Liver (tissue), 9 donors: Measurements from ENCODE around the gene RASAL2. TPM values are rescaled to one million over a fixed set of nuclear protein-coding genes. Genes with fewer than 3 reads are reported as not detected.
"Not testable (repeated sequence)": the region's sequence is repeated elsewhere in the genome, so short reads cannot be mapped to it uniquely, and the experiment has no call there.

Experiments used
- DNase-seq: peaks from one replicate; pipeline ENCODE4 v3.0.0-alpha.2; 2017; ENCODE audit warnings: low spot score
- H3K27ac ChIP-seq, 2 donors: one replicate each; pipeline ENCODE4 v1.7.0; 2013; ENCODE audit warnings: inconsistent platforms in 2 of 2, low read length in 2 of 2, control low read depth in 1 of 2, low read depth in 1 of 2, mild to moderate bottlenecking in 1 of 2
- H3K27me3 ChIP-seq, 4 donors: one replicate each; pipeline versions ENCODE4 v1.6.1 to v1.7.0; 2013; ENCODE audit warnings: low read length in 3 of 4, inconsistent platforms in 1 of 4, mild to moderate bottlenecking in 1 of 4, moderate library complexity in 1 of 4; ENCODE audit not compliant: control insufficient read depth in 4 of 4, insufficient read depth in 4 of 4
- H3K36me3 ChIP-seq, 4 donors: one replicate each; pipeline versions ENCODE4 v1.6.1 to v1.7.0; 2013; ENCODE audit warnings: low read length in 3 of 4, mild to moderate bottlenecking in 3 of 4, low read depth in 1 of 4, moderate library complexity in 1 of 4; ENCODE audit not compliant: control insufficient read depth in 4 of 4, insufficient read depth in 3 of 4
- H3K4me1 ChIP-seq, 4 donors: one replicate each; pipeline versions ENCODE4 v1.6.1 to v1.7.0; 2013; ENCODE audit warnings: low read length in 3 of 4, mild to moderate bottlenecking in 3 of 4, moderate library complexity in 1 of 4; ENCODE audit not compliant: control insufficient read depth in 4 of 4, insufficient read depth in 4 of 4
- H3K4me3 ChIP-seq, 3 donors: one replicate each; pipeline versions ENCODE4 v1.6.1 to v1.7.0; 2013; ENCODE audit warnings: low read length in 3 of 3, control low read depth in 1 of 3, low read depth in 1 of 3, mild to moderate bottlenecking in 1 of 3
- H3K9ac ChIP-seq, 2 donors: one replicate each; pipeline ENCODE4 v1.7.0; 2013; ENCODE audit warnings: low read length in 2 of 2, mild to moderate bottlenecking in 2 of 2, moderate library complexity in 2 of 2, control low read depth in 1 of 2, low read depth in 1 of 2
- H3K9me3 ChIP-seq, 4 donors: one replicate each; pipeline versions ENCODE4 v1.6.1 to v1.7.0; 2013; ENCODE audit warnings: low read length in 3 of 4; ENCODE audit not compliant: control insufficient read depth in 4 of 4
- EGR1 ChIP-seq, 2 donors: IDR thresholded peaks; 2 replicates each; pipeline ENCODE4 v1.6.1; 2016 to 2018; ENCODE audit warnings: antibody characterized with exemption in 2 of 2, low read depth in 2 of 2
- FOXA1 ChIP-seq: IDR thresholded peaks from 2 replicates; pipeline ENCODE4 v1.6.1; 2016; ENCODE audit warnings: antibody characterized with exemption
- FOXA2 ChIP-seq: IDR thresholded peaks from 2 replicates; pipeline ENCODE4 v1.6.1; 2016; ENCODE audit warnings: antibody characterized with exemption
- GABPA ChIP-seq, 2 donors: IDR thresholded peaks in 1 of 2; conservative IDR thresholded peaks in 1 of 2; 2 replicates each; pipeline ENCODE4 v1.6.1; 2016; ENCODE audit warnings: antibody characterized with exemption in 2 of 2, mild to moderate bottlenecking in 1 of 2, moderate library complexity in 1 of 2
- HNF4A ChIP-seq, 2 donors: conservative IDR thresholded peaks; 2 replicates each; pipeline ENCODE4 v1.6.1; 2016; ENCODE audit warnings: antibody characterized with exemption in 2 of 2, mild to moderate bottlenecking in 2 of 2
- HNF4G ChIP-seq: IDR thresholded peaks from 2 replicates; pipeline ENCODE4 v1.6.1; 2016; ENCODE audit warnings: antibody characterized with exemption
- JUND ChIP-seq, 2 donors: IDR thresholded peaks; 2 replicates each; pipeline ENCODE4 v1.6.1; 2016; ENCODE audit warnings: antibody characterized with exemption in 2 of 2
- RAD21 ChIP-seq, 2 donors: IDR thresholded peaks; 2 replicates each; pipeline ENCODE4 v1.6.1; 2016; ENCODE audit warnings: antibody characterized with exemption in 2 of 2, mild to moderate bottlenecking in 2 of 2
- RXRA ChIP-seq, 2 donors: IDR thresholded peaks; 2 replicates each; pipeline ENCODE4 v1.6.1; 2017 to 2018; ENCODE audit warnings: antibody characterized with exemption in 2 of 2, mild to moderate bottlenecking in 1 of 2
- WGBS: extraction: QIAGEN DNeasy Blood & Tissue Kit; methylation state at CpG from one replicate; pipeline ENCODE4 v1.1.7; 2013; 5-methylcytosine and 5-hydroxymethylcytosine counted together
- polyA plus RNA-seq, 2 donors: library from polyadenylated mRNA; stranded (reverse) in 1 of 2; unstranded in 1 of 2; fragments of 200-250 nt in 1 of 2; fragments of >200 nt in 1 of 2; fragmentation: Nextera tagmentation in 1 of 2; extraction: Ambion mirVana in 1 of 2; gene quantifications; one replicate each; pipeline versions ENCODE4 v1.2.1 to v1.2.3, GENCODE V29; 2013 to 2015
- total RNA-seq, 2 donors: library from RNA; depleted of rRNA; stranded (reverse); fragments of >200 nt; gene quantifications; one replicate each; pipeline ENCODE4 v1.2.3, GENCODE V29; 2014
- TF ChIP-seq, protein P1 (sequence below): IDR thresholded peaks from 2 replicates; pipeline ENCODE4 v1.6.1; 2016; ENCODE audit warnings: antibody characterized with exemption
- TF ChIP-seq, protein P2 (sequence below): IDR thresholded peaks from 2 replicates; pipeline ENCODE4 v1.6.1; 2016; ENCODE audit warnings: antibody characterized with exemption
- TF ChIP-seq, protein P3 (sequence below): IDR thresholded peaks from 2 replicates; pipeline ENCODE4 v1.6.1; 2016; ENCODE audit warnings: antibody characterized with exemption, mild to moderate bottlenecking
- donor health status: healthy.
- donor health status: healthy.
- donor health status: healthy.
- donor health status: healthy.
- donor health status: healthy.

Gene RASAL2
- total and polyA plus RNA-seq, 4 donors = 1.8 to 8.1 (median 4.1) TPM

DNA sequence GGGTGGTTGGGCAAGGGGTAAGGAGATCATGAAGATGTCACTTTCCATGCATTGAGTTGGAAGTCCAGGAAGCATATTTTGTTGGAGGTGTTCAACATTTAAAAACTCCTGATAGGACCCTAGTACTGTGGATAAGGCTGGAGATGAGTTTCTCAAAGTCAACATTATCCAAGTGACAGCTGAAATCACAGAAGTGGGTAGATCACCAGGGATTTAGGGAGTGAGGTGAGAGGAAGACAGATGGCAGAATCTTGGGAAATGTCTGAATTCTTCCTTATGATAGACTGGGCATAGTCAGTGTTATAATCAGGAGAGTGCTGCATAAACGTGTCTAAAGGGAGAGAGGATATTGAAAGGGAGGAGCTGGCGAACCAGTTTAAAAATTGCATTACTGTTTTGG, 5.3 kb upstream of the RASAL2 start:
- H3K36me3 ChIP-seq = no peaks in the 10 kb centered on the region
- no peak overlapping the region for H3K4me3 ChIP-seq
- H3K27me3 ChIP-seq = no peaks in the 10 kb centered on the region
- H3K27ac ChIP-seq = no peak overlapping the region
- TF ChIP-seq FOXA1 (no peak), RAD21 (IDR thresholded peaks at IDR 0.05) (no peak), HNF4G (no peak), RXRA (IDR thresholded peaks at IDR 0.05) (no peak), HNF4A (conservative IDR thresholded peaks at IDR 0.05) (no peak), GABPA (IDR thresholded peaks at IDR 0.05 in 1 of 2, conservative IDR thresholded peaks at IDR 0.05 in 1 of 2) (no peak)
- TF ChIP-seq, protein P1, sequence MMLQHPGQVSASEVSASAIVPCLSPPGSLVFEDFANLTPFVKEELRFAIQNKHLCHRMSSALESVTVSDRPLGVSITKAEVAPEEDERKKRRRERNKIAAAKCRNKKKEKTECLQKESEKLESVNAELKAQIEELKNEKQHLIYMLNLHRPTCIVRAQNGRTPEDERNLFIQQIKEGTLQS = no peak
- TF ChIP-seq, protein P2, sequence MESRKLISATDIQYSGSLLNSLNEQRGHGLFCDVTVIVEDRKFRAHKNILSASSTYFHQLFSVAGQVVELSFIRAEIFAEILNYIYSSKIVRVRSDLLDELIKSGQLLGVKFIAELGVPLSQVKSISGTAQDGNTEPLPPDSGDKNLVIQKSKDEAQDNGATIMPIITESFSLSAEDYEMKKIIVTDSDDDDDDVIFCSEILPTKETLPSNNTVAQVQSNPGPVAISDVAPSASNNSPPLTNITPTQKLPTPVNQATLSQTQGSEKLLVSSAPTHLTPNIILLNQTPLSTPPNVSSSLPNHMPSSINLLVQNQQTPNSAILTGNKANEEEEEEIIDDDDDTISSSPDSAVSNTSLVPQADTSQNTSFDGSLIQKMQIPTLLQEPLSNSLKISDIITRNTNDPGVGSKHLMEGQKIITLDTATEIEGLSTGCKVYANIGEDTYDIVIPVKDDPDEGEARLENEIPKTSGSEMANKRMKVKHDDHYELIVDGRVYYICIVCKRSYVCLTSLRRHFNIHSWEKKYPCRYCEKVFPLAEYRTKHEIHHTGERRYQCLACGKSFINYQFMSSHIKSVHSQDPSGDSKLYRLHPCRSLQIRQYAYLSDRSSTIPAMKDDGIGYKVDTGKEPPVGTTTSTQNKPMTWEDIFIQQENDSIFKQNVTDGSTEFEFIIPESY = no peak
- TF ChIP-seq, protein P3, sequence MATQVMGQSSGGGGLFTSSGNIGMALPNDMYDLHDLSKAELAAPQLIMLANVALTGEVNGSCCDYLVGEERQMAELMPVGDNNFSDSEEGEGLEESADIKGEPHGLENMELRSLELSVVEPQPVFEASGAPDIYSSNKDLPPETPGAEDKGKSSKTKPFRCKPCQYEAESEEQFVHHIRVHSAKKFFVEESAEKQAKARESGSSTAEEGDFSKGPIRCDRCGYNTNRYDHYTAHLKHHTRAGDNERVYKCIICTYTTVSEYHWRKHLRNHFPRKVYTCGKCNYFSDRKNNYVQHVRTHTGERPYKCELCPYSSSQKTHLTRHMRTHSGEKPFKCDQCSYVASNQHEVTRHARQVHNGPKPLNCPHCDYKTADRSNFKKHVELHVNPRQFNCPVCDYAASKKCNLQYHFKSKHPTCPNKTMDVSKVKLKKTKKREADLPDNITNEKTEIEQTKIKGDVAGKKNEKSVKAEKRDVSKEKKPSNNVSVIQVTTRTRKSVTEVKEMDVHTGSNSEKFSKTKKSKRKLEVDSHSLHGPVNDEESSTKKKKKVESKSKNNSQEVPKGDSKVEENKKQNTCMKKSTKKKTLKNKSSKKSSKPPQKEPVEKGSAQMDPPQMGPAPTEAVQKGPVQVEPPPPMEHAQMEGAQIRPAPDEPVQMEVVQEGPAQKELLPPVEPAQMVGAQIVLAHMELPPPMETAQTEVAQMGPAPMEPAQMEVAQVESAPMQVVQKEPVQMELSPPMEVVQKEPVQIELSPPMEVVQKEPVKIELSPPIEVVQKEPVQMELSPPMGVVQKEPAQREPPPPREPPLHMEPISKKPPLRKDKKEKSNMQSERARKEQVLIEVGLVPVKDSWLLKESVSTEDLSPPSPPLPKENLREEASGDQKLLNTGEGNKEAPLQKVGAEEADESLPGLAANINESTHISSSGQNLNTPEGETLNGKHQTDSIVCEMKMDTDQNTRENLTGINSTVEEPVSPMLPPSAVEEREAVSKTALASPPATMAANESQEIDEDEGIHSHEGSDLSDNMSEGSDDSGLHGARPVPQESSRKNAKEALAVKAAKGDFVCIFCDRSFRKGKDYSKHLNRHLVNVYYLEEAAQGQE = no peak
- H3K4me1 ChIP-seq = peaks cover 0 to 8% (median 2%) of the 10 kb centered on the region in 4 donors
- H3K9ac ChIP-seq = no peak overlapping the region
- no peaks in the 10 kb centered on the region for H3K9me3 ChIP-seq
- no peak for DNase-seq
- 85% methylated on average over 2 of the region's 2 CpGs for WGBS

DNA sequence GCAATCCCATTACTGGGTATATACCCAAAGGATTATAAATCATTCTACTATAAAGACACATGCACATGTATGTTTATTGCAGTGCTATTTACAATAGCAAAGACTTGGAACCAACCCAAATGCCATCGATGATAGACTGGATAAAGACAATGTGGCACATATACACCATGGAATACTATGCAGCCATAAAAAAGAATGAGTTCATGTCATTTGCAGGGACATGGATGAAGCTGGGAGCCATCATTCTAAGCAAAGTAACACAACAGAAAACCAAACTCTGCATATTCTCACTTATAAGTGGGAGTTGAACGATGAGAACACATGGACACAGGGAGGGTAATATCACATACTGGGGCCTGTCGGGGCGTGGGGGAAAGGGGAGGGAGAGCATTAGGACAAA, 2.5 kb upstream of the RASAL2 start:
- H3K27me3 ChIP-seq, H3K9me3 ChIP-seq, H3K27ac ChIP-seq, H3K36me3 ChIP-seq, H3K9ac ChIP-seq, H3K4me3 ChIP-seq, DNase-seq: not testable (repeated sequence)
- H3K4me1 ChIP-seq = peaks cover 2 to 19% (median 14%) of the 10 kb centered on the region in 4 donors
- 95% methylated on average over 4 of the region's 4 CpGs for whole genome bisulfite sequencing

DNA sequence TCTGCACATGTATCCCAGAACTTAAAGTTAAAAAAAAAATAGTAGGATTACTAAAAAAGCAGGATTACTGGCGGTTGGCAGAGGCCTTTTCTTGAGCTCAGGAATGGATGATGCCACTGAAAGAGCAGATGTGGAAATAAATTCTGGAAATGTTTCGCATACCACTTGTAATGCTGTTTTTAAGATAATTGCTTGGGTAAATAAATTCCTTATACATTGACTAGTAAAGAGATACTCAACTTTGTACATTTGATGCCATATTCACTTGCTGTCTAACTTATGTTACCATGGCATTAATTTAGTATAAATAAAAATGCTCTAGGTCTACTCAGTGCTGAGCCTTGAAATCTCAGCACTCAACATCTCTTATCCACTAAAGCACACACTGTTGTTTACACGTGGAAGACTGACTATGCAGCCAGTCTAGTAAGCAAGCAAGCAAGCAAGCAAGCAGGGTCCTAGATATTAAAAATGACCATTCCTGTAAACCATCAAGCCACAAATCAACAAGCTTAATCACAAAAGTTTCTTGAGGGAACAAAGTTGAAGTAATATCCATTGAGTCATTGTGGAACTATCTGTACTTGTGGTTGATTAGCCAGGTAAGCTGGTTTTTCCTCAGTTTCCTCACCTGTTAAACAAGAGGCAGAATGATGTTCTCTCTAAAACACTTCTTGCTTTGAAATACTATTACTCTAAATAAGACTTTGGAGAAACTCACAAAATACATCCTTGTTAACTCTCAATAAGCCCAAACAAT, 1.7 kb upstream of the RASAL2 start:
- Histone ChIP-seq H3K36me3 (no peaks in the 10 kb centered on the region), H3K4me1 (peaks cover 3 to 20% (median 14%) of the 10 kb centered on the region in 4 donors), H3K4me3 (no peak overlapping the region), H3K9ac (no peak overlapping the region), H3K27ac (no peak overlapping the region), H3K27me3 (no peaks in the 10 kb centered on the region), H3K9me3 (no peaks in the 10 kb centered on the region)
- DNase-seq = no peak
- TF ChIP-seq, protein P1 = no peak
- TF ChIP-seq HNF4G = no peak
- TF ChIP-seq GABPA (IDR thresholded peaks at IDR 0.05 in 1 of 2, conservative IDR thresholded peaks at IDR 0.05 in 1 of 2) = no peak
- no peak for TF ChIP-seq FOXA2
- TF ChIP-seq, protein P3 = no peak
- TF ChIP-seq EGR1 (IDR thresholded peaks at IDR 0.05; ENCODE audit: low read depth in 2 of 2) = no peak
- no peak for TF ChIP-seq JUND (IDR thresholded peaks at IDR 0.05)
- TF ChIP-seq FOXA1 = no peak
- no peak for TF ChIP-seq RXRA (IDR thresholded peaks at IDR 0.05)
- WGBS = 91% methylated on average over 3 of the region's 3 CpGs
